Measurements from ENCODE around the gene EYS.
A peak's percentile ranks its signal among the peaks of the same experiment; 100 is the strongest.

The EYS gene

DNA sequence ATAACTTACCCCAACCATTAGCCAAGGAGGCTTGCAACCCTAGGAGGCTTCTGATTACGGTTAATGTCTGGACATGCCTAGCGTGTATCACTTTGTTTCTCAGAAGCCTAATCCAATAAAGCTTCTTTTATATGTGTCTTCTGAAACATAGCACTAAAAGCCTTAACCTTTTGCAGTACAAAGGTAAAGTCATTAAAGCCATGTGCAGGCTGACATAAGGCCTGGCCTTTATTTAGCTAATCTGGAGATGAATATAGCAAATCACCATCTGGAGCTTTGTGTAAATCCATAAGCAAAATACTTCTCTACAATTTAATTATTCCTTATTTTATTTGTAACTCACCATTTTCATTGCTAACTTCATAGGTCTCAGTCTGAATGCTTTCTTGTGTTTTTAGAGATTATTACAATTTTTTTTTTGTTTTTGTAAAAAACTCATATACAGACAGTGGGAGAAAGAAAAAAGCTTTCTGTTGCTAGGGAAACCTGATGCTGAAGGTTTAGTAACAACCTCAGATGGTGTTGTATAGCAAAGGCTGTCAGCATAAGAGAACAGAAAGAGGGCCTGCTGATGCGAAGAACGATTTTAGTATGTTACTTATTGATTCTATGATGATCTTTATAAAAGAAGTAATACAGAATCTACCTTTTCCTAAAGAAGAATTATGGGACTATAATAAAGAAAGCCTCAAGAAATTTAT, at the start of gene EYS:
Gene EYS (minus strand): TSS at position 101 of the 701 bp plus-strand sequence. CDS start 211,816 bp downstream, outside the sequence.
- peak; percentile 88 for DNase-seq

DNA sequence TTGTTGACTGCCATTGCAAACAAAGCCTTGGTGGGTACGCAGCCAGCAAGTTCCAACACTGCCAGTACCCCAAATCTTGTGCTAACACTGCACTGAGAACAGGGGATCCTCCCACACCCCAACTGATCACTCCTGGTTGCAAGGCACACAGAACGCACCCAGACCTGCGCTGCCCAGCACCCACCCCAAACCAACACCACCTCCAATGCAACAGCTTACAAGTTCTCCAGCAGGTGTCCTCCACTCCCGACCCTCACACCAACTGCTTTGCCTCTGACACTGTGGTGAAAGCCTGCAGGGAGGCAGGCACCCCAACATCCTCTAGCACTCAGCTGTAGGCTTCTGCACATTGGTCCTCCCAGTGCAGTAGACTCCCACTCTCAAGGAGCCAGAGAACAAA, 39.3 kb upstream of the EYS start:
- no peak for DNase-seq

DNA sequence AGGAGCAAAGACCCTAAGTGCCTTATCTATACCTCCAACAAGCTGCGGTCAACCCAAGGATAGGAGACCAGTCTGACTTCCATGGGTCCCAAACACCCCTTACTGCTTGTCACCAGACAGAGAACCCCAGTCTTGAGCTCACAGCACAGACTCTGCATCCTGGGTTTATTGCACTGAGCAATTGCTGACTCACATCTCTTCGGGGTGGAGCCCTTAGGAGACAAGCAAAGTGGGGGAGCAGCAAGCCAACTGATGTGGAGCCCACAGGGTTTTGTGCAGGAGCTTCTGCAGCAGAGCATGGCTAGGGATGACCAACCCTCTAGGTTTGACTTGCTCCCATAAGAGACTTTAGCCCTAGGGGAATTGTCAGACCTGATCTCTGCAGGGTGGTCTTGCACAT, 38.6 kb upstream of the EYS start:
- no peak for DNase-seq

DNA sequence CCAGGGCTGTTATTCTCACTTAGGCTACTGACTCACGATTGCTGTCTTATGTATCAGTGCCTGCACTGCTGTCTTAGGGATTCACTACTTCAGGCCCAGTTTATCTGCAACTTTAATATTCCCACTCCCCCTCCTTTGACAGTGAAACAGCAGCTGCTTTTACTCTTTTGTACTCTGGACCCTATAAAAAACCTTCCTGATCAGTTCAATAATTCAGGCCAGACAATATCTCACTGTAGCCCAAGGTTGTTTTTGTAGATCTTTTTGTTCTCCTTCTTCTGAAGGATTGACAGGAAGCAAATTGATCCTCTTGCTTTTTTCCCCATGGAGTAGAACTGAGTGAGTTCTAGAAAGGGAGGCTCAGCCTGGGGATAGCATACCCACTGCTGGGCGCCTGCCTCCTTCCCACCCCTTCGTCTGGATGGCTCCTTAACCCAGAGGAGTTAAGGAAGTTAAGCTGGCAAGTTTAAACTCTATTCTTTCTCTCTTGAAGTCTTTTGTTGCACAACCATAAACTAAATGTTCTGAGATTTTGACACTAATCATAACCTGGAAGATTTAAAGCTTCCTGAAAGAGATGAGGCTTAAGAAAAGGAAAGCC, 22.0 kb upstream of the EYS start:
- no peak for DNase-seq

DNA sequence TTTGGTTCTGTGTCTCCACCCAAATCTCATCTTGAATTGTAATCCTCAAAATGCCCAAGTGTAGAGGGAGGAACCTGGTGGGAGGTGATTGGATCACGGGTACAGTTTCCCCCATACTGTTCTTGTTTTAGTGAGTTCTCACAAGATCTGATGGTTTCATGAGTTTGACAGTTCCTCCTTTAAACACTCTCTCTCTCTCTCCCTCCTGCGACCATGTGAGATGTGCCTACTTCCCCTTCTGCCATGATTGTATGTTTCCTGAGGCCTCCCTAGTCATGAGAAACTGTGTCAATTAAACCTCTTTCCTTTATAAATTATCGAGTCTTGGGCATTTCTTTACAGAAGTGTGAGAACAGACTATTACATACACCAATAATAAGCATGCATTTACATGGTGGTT, 12.1 kb upstream of the EYS start:
- DNase-seq, result no peak

DNA sequence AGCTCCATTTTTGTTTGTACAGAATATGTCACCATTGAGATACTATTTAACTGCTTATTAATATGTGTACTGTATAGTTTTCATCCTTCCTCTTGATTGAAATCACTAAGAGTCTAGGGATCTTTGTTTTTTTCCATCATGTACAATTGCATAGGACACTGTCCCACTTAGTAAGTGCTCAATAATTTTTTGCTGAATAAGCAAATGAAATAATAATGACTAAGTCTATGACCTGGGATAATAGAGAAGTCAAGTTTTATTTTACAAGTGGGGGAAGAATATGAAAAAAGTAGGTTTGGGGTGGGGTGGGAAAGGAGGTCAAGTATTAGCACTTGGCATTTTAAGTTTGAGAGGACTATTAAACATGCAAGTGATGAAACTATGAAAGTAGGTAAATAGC, 4.5 kb upstream of the EYS start:
- DNase-seq, result no peak

DNA sequence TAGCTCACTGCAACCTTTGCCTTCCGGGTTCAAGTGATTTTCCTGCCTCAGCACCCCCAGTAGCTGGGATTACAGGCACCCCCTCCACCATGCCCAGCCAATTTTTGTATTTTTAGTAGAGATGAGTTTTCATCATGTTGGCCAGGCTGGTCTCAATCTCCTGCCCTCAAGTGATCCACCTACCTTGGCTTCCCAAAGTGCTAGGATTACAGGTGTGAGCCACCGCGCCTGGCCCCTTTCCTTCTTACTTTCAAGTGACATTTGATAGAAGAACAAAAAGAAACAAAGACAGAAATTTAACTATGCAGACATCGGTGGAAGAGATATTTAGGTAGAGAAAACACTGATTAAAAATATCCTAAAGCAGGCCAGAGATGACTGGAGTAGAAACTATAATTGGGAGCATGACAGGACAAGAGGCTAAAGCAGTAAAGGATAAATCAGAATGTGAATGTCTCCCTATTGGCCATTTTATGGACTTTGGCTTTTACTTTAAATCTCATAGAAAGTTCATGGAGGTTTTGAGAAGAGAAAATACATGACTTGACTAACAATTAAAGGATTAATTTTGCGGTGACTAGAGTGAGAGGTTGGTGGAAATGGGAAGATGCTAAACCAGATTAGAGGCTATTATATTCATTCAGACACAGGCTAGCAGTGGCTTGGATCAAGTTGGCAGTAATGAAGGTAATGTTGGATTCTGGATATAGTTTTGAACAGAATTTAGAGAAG, 2.2 kb upstream of the EYS start:
- no peak for DNase-seq

DNA sequence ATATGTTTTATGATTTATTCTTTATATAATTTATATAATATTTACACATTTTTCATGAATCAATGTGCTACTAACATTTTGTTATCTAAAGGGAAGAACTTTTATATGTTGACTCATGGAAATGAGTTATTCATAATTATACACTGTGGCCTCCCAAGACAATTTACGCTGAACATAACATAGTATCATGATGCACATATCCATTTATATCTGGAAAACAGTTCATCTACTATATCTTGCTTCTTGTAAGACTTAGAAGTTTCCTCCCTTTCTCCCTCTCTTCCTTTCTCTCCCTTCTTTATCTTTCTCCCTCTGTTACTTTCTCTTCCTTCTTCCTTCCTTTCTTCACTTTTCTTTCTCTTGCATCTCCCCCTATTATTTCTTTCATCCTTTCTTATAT, 1.1 kb upstream of the EYS start:
- DNase-seq, result no peak

DNA sequence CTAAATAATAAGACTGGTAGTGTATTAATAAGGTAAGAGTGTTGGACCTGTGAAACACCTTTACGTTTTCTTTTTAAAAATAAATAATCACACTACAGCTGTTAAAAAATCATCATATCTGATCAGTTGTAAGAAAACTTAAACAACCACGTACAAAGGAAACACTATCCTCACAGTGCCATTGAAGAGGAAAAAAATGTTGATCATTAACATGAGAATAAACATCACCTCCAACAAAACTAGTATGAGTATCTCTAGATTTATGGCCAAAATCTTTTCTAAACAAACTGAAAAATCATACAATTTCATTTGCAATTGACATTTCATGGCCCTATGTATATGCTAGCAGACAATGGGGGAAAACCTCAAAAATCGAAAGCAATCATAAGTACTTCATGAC, 590 bp downstream of the EYS start:
- DNase-seq, result peak; percentile 28

DNA sequence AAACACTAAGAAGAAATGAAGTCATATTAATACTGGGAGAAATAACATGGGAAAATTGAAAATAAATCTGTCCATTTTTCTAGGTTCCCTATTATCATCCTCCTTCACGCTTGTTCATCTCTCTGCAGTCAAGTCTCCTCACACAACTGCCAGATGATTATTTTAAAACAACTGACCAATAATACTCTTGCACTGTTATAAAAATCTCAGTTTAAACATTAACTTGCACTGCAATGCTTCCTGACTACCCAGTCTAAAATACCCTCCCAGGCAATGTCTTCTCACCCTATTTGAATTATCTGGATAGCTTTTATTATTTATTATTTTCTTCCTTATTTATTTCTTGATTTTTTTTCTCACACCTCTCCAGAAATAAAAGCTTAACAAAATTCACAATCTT, 5.7 kb downstream of the EYS start:
- DNase-seq, result no peak

DNA sequence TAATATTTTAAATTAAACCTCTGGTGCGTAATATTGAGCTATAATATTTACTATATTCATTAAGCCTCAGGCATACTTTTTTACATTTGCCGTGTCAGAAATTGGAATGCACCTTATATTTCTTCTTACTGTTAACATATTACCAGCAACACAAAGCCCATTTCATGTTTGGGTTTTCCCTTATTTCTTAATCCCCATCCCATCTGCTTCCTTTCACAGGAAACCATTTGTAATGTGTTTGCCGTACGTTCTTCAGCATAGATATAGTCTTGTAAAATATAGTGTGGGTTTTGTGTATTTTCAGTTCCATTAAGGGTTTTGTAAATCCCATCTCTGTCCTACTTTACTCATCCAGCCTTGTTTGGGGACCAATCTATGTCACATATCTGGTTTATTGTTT, 6.5 kb downstream of the EYS start:
- DNase-seq, result peak; percentile 19

DNA sequence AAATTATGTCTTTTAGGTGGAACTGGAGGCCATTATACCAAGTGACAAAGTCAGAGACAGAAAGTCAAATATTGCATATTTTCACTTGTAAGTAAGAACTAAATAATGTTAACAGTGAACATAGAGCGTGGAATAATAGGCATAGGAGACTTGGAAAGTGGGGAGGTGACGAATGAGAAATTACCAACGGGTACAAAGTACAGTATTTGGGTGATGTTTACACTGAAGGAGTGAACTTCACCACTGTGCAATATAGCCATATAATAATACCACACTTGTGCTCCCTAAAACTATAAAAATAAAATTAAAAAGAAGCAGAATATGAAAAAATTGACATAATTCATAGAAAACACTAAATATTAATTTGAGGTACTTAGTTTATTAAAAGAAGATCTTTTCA, 14.9 kb downstream of the EYS start:
- no peak for DNase-seq

DNA sequence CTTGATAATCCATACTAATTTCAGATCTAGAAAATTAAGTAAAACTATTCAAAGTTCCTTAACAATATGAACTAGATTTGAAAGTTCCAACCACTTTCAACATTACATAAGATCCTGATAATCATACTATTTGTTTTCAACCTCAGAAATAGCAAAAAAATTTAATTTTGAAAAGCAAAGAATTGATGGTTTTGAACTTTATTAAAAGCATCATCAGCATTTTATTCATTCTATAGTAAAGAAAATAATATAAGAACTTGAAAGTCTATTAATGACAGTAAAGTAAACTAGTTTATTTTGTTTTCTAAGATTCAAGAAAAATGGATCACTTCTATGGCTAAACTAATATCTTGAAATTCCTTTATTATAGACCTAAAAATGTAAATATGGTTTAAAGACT, 26.8 kb downstream of the EYS start:
- no peak for DNase-seq

DNA sequence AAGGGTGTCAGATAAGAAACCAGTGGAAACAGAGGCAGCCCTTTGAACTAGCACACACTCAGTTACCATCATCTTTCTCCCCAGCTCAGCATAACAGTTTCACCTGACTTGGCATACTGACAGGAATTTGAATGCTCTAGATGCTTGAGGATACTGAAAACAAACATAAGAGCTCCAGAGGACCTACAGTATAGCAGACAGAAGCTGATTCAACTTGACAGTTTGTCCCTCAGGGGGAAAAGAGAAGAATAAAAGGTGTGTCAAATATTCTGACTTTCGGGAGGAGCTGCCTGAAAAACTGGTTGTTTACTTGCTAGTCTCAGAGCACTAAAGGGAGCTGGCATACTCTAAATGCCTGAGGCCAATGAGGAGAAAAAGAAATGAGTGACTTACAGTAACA, 35.1 kb downstream of the EYS start:
- DNase-seq, result no peak

DNA sequence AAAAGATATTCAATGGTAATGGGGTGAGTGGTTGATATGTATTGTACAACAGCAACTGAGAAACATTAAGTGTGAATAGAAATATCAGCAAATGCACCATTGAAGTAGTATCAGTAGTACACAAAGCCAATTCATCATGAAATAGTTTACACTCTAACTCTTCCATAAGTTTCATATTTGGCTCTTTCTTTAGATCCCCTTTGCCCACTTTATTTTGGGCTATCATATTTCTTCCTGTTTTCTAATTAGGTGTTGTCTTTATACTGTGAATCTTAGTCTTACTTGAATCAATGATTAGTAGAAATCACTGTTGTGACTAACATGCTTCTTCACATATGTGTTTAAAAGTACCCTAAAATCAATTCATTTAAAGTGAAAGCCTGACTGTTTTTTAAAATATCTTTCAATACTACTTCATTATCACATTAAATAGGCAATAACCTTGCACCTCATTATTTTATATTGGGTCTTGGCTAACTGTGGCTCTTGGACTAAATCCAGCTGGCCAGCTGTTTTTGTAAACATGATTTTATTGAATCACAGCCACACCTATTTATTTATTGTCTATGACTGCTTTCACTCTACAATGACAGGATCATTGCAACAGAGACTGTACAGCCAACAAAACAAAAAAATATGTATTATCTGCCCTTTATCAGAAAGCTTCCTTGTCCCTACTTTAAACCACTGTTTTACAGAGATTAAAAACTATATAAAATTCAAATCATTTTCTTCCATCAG, 38.9 kb downstream of the EYS start:
- DNase-seq, result no peak

DNA sequence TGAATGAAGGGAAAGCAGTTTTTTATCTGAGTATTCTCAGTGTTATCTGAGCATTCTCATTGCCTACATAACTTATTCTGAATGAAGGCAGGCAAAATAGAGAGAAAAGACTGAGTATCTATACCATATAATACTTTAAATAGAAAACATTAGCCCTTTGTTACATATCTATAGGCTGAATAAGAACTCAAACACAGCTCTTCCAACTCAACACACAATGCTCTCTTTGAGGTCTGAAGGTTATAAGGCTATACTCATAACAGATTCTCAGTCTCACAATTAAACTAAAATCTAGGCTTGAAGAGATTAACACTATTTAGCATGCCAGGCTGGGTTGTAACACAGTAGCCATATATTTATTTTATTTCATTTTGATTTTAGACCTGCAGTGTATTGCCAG, 56.9 kb downstream of the EYS start:
- DNase-seq, result no peak

DNA sequence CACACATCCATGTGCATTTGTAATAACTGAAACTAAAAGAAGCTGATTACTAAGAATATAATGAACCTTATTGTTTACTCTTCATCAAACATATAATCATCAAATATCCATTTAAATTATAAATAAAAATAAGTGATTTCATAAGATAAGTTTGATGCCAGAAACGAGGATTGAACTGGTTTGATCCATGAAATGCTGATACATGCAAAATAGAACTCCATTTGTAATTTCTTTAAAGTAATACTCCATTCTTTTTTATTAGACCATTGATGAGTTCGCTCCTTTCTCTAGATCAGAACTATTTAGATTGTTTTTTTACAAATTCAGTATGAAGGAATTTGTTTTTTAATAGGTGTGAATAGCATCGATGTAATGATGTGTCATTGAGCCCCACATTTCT, 57.6 kb downstream of the EYS start:
- DNase-seq, result no peak

DNA sequence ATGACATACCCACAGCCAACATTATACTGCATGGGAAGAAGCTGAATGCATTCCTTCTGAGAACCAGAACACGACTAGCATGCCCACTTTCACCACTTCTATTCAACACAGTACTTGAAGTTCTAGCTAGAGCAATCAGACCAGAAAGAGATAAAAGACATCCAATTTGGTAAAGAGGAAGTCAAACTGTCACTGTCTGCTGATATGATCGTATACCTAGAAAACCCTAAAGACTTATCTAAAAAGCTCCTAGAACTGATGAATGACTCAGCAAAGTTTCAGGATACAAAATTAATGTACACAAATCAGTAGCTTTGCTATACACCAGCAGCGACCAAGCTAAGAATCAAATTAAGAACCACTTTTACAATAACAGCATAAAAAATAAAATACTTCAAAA, 60.5 kb downstream of the EYS start:
- DNase-seq, result no peak

DNA sequence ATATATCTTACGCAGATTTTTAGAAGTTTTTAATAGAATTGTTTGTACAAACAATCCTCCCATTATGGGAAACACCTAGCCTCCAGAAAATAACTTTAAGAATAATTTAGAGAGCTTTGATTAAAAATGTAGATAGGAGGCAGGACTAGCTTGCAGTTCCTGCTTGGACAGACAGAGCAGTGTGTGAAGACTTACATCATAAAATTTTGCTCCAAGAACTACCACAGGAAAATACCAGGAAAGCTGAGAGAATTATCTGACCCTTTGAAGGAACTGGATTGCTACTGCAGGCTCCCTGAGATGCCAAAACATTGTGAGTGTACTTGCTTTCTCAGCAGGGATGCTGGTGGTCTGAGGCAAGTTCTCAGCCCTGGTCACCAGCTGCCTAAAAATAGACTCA, 64.2 kb downstream of the EYS start:
- DNase-seq, result no peak

DNA sequence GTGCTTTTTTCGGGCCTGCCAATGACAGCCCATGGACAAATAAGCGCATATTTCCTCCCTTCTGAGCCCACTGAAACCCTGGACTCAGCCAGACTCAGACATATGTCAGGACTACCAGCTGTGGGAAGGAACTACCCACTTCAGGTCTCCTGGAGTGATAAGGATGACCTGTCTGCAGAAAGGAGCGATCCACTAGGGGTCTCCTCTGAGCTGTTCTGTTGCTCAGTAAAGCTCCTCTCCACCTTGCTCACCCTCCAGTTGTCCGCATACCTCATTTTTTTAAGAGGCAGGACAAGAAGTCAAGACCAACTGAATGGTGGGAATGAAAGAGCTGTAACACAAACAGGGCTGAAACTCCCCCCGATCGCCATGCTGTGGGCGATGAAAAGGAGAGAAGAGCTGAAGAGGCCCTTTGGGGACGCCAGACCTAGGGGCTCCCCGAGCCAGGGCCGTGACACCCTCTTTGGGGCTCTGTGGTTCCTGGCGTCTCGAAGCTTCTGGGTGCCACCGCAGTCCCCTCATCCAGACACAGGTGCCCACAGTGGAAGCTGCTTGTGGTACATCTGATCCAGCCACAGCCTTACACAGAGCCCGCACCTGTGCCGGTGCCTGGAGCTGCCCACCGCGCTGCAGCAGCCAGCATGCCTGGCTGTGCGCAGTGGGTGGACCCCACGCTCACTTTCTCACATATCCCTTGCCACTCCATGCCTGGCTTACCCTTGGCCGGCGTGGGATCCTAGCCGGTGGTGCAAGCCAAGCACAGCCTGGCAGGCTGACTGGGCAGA, 68.8 kb downstream of the EYS start:
- DNase-seq, result peak; percentile 13

DNA sequence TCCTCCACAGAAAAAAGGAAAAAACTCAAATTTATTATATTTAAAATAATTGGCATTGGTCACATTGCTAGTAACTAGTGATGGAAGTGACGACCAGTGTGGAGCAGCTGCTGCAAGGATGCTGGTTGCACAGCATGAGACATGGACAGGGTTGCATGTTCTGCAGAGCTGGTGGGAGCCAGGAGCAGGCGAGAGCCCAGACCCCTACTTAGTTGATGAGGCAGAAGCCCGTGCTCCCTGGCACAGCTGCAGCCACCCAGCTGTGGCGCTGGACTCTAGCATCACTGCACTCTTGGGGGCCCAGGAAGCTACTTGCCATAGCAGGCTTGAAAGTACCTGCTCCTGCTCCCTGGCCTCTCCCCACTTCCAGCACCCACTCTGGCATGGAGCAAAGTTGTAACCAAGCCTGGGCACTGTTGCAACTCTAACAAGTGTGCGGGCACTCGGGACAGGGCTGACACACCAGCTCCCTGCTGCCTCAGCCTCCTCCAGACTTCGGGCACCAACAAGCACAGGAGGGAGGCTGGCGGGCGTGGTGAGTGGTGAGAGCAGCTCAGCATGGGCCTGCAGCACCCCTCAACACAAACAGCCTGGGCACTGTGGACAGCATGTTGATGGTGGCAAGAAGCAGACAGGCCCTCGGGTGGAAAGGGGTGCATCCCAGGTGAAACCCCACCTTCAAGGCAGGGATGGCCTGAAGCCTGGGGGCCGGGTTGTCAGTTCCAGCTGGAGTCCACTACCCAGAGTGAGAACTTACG, 69.6 kb downstream of the EYS start:
- DNase-seq, result no peak

DNA sequence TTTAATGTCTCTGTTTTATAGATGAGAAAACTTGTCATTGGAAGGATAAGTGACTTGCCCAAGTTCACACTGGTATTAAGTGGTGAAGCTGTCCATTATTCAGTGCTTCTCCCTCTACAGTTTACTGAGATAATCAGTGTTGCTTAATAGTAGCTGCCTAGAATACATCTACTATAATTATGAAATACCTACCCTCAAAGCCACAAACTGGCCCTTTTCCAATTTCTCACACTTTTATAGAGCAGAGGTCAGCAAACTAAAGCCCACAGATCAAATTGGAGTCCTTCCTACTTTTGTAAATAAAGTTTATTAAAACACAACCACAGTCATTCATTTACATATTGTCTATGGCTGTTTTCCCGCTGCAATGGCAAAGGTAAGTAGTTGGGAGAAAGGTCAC, 73.5 kb downstream of the EYS start:
- no peak for DNase-seq
